GM12891 (cell line): ENCODE data around the gene CHMP4A.

Experiments used
- PAX5 ChIP-seq: IDR thresholded peaks from 2 replicates; pipeline ENCODE4 v1.6.1; 2011; ENCODE audit warnings: low read length, moderate library complexity, mild to moderate bottlenecking; ENCODE audit not compliant: insufficient read depth, severe bottlenecking
- POLR2A ChIP-seq: IDR thresholded peaks from 2 replicates; pipeline ENCODE4 v1.6.1; 2011; ENCODE audit warnings: low read depth, low read length, control low read depth
- POLR2AphosphoS5 ChIP-seq: IDR thresholded peaks from 2 replicates; pipeline ENCODE4 v1.6.1; 2011; ENCODE audit warnings: low read depth, low read length, control low read depth
- SPI1 ChIP-seq: IDR thresholded peaks from 2 replicates; pipeline ENCODE4 v1.6.1; 2011; ENCODE audit warnings: low read depth, low read length, control low read depth
- TAF1 ChIP-seq: IDR thresholded peaks from 2 replicates; pipeline ENCODE4 v1.6.1; 2011; ENCODE audit warnings: low read depth, low read length, control low read depth

DNA sequence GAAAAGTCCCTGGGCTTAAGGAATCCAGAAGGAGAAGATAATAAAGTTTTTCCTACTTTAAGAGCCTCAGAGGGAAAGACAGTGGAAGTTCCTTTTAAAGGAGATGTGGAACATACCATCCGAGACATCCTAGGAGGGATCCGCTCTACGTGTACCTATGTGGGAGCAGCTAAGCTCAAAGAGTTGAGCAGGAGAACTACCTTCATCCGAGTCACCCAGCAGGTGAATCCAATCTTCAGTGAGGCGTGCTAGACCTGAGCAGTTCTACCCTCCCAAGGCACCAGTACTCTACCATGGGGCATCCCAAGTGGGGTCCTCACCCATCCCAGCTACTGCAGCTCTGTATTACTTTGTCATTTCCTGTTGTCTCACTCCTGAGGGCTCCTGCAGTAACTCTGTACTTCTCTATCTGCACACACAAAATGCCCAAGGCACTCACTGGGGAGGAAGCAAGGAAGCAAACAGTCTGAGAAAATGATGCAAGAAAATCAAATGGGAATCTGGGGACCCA, 25.3 kb upstream of the CHMP4A start:
- no peak for TF ChIP-seq SPI1
- TF ChIP-seq POLR2A: peak; percentile 39; the same call in 1 of the 2 replicates
- no peak for TF ChIP-seq TAF1
- TF ChIP-seq POLR2AphosphoS5: peak; percentile 41; the same call in 1 of the 2 replicates
- TF ChIP-seq PAX5: no peak
